HCT116 (cell line): ENCODE data around the gene PCDHGA4.

Experiments used
- ATF3 ChIP-seq: IDR thresholded peaks from 2 replicates; pipeline ENCODE4 v1.6.1; 2012
- CTCF ChIP-seq, 3 experiments: fragments of 200-600 bp in 1 of 3; sonication (generic) in 1 of 3; IDR thresholded peaks in 2 of 3; conservative IDR thresholded peaks in 1 of 3; 2 replicates each; pipeline ENCODE4 v1.5.1; 2012 to 2017; ENCODE audit warnings: low read depth in 2 of 3, low read length in 2 of 3, antibody characterized with exemption in 1 of 3, borderline replicate concordance in 1 of 3, control low read depth in 1 of 3, mild to moderate bottlenecking in 1 of 3, mixed read lengths in 1 of 3, mixed run types in 1 of 3, moderate library complexity in 1 of 3; ENCODE audit not compliant: insufficient read depth in 1 of 3
- EZH2 ChIP-seq: fragments of 200-600 bp; sonication (generic); IDR thresholded peaks from 2 replicates; pipeline ENCODE4 v1.6.1; 2017; ENCODE audit warnings: antibody characterized with exemption, mixed run types
- JUND ChIP-seq: IDR thresholded peaks from 2 replicates; pipeline ENCODE4 v1.6.1; 2012
- POLR2A ChIP-seq: IDR thresholded peaks from 2 replicates; pipeline ENCODE4 v1.7.0; 2011; ENCODE audit warnings: borderline replicate concordance; ENCODE audit not compliant: insufficient read depth, insufficient read length; ENCODE audit errors: extremely low read depth
- REST ChIP-seq: IDR thresholded peaks from 2 replicates; pipeline ENCODE4 v1.6.1; 2012; ENCODE audit warnings: low read depth
- ZBTB33 ChIP-seq: IDR thresholded peaks from 2 replicates; pipeline ENCODE4 v1.6.1; 2011; ENCODE audit warnings: mild to moderate bottlenecking, low read length, moderate library complexity; ENCODE audit not compliant: insufficient replicate concordance; ENCODE audit errors: extremely low read depth

- TF ChIP-seq EZH2 = no peak
- TF ChIP-seq POLR2A = no peak
- TF ChIP-seq CTCF (IDR thresholded peaks at IDR 0.05 in 2 of 3, conservative IDR thresholded peaks at IDR 0.05 in 1 of 3; ENCODE audit: borderline replicate concordance in 1 of 3, insufficient read depth in 1 of 3, low read depth in 2 of 3, low read length in 2 of 3) = no peak
- TF ChIP-seq REST = no peak
- TF ChIP-seq ATF3 = no peak
- TF ChIP-seq ZBTB33 = no peak
- no peak for TF ChIP-seq JUND
Observed at GRCh38 chr5:141326088-141326854, 28.6 kb upstream of the PCDHGA4 start.
